K562 (cell line): ENCODE data around the gene TDRD3. TPM values are rescaled to one million over a fixed set of nuclear protein-coding genes. Genes with fewer than 3 reads are reported as not detected.

Experiments used
- BRD4 ChIP-seq: fragments of 200-600 bp; sonication (generic); IDR thresholded peaks from 2 replicates; pipeline ENCODE4 v1.6.1; 2017; ENCODE audit warnings: inconsistent platforms
- ESRRB ChIP-seq: fragments of 250-450 bp; sonication (Bioruptor Pico); IDR thresholded peaks from 2 replicates; pipeline ENCODE4 v1.5.0; 2020; ENCODE audit warnings: mild to moderate bottlenecking, moderate library complexity, borderline replicate concordance
- RAD51 ChIP-seq: fragments of 450-650 bp; IDR thresholded peaks from 2 replicates; pipeline ENCODE4 v1.7.1; 2016; ENCODE audit warnings: low read depth, mild to moderate bottlenecking, borderline replicate concordance
- RBBP5 ChIP-seq: fragments of 200-600 bp; sonication (generic); IDR thresholded peaks from 2 replicates; pipeline ENCODE4 v1.6.1; 2012; ENCODE audit warnings: borderline replicate concordance, mild to moderate bottlenecking, low read length, control low read depth, inconsistent platforms; ENCODE audit not compliant: insufficient read depth, poor library complexity, severe bottlenecking
- RBFOX2 ChIP-seq: fragments of 200-400 bp; formaldehyde crosslinking; IDR thresholded peaks from 2 replicates; pipeline ENCODE4 v1.6.1; 2017; ENCODE audit warnings: low read depth, mild to moderate bottlenecking, low read length, moderate library complexity
- RBM14 ChIP-seq: fragments of 200-400 bp; formaldehyde crosslinking; IDR thresholded peaks from 2 replicates; pipeline ENCODE4 v1.6.1; 2018; ENCODE audit warnings: low read depth, mild to moderate bottlenecking, low read length, moderate library complexity, borderline replicate concordance; ENCODE audit not compliant: insufficient read depth
- SIN3A ChIP-seq, 2 experiments: fragments of 150-350 bp in 1 of 2; IDR thresholded peaks; 2 replicates each; pipeline ENCODE4 v1.6.1; 2011 to 2016; ENCODE audit warnings: borderline replicate concordance in 2 of 2, low read depth in 2 of 2, low read length in 2 of 2, mild to moderate bottlenecking in 2 of 2, moderate library complexity in 2 of 2; ENCODE audit not compliant: control insufficient read depth in 1 of 2
- SMARCA5 ChIP-seq: fragments of 450-650 bp; IDR thresholded peaks from 2 replicates; pipeline ENCODE4 v1.6.1; 2016
- SRF ChIP-seq, 2 experiments: fragments of 250-450, 450-650 bp in 1 of 2; sonication (Bioruptor Pico) in 1 of 2; sonication (generic) in 1 of 2; formaldehyde crosslinking; IDR thresholded peaks; 2 replicates each; pipeline versions ENCODE4 v1.5.0 to v1.5.1; 2020 to 2022; ENCODE audit warnings: mild to moderate bottlenecking in 1 of 2, missing genetic modification reagents in 1 of 2
- TEAD2 ChIP-seq: fragments of 450-650 bp; IDR thresholded peaks from 2 replicates; pipeline ENCODE4 v1.6.1; 2016; ENCODE audit warnings: missing genetic modification characterization, control low read depth, missing compliant biosample characterization
- TSC22D4 ChIP-seq: fragments of 450-650 bp; IDR thresholded peaks from 2 replicates; pipeline ENCODE4 v1.6.1; 2016; ENCODE audit warnings: missing genetic modification characterization, missing biosample characterization, control low read depth
- ZBTB17 ChIP-seq: fragments of 450-650 bp; formaldehyde crosslinking; IDR thresholded peaks from 2 replicates; pipeline ENCODE4 v1.4.0; 2020; ENCODE audit warnings: mild to moderate bottlenecking
- ZBTB7A ChIP-seq: IDR thresholded peaks from 2 replicates; pipeline ENCODE4 v1.6.1; 2011; ENCODE audit warnings: low read depth, mild to moderate bottlenecking, low read length, moderate library complexity, borderline replicate concordance; ENCODE audit not compliant: control insufficient read depth
- ZFX ChIP-seq: sonication (generic); formaldehyde crosslinking; IDR thresholded peaks from 2 replicates; pipeline ENCODE4 v1.8.0; 2022; ENCODE audit warnings: mild to moderate bottlenecking, missing genetic modification reagents, moderate library complexity
- ZNF133 ChIP-seq: fragments of 250-450 bp; sonication (Bioruptor Pico); IDR thresholded peaks from 2 replicates; pipeline ENCODE4 v1.4.0; 2020; ENCODE audit warnings: mild to moderate bottlenecking
- ZNF184 ChIP-seq: sonication (generic); formaldehyde crosslinking; IDR thresholded peaks from 2 replicates; pipeline ENCODE4 v1.5.0; 2020; ENCODE audit warnings: missing genetic modification reagents
- polyA plus RNA-seq, 8 experiments: library from polyadenylated mRNA; depleted of rRNA in 4 of 8; stranded (reverse) in 5 of 8; unstranded in 3 of 8; fragments of >200 nt; fragmentation: Nextera tagmentation in 2 of 8; fragmentation: Illumina TruSeq in 1 of 8; extraction: Ambion mirVana in 2 of 8; extraction: Trizol in 1 of 8; gene quantifications; 2 replicates each; pipeline versions ENCODE4 v1.2.1 to v1.2.3, GENCODE V29; 2011 to 2014; ENCODE audit warnings: inconsistent platforms in 1 of 8, missing spikeins in 1 of 8
- total RNA-seq, 7 experiments: library from RNA; depleted of rRNA in 6 of 7; stranded (reverse); fragments of >200 nt in 6 of 7; fragmentation: Illumina TruSeq in 2 of 7; extraction: Trizol in 2 of 7; gene quantifications; 2 replicates each; pipeline versions ENCODE4 v1.2.1 to v1.2.3, GENCODE V29; 2011 to 2021; ENCODE audit warnings: low replicate concordance in 1 of 7
- TF ChIP-seq, protein P1 (sequence below), 2 experiments: fragments of 150-350 bp in 1 of 2; IDR thresholded peaks; 2 replicates each; pipeline ENCODE4 v1.6.1; 2012 to 2016; ENCODE audit warnings: low read depth in 2 of 2, low read length in 2 of 2, mild to moderate bottlenecking in 1 of 2, moderate library complexity in 1 of 2
- TF ChIP-seq, protein P2 (sequence below): fragments of 150-350 bp; conservative IDR thresholded peaks from 2 replicates; pipeline ENCODE4 v1.6.1; 2014; ENCODE audit warnings: low read length
- TF ChIP-seq, protein P3 (sequence below), 2 experiments: fragments of 450-650 bp in 1 of 2; sonication (generic) in 1 of 2; formaldehyde crosslinking; conservative IDR thresholded peaks; 2 replicates each; pipeline versions ENCODE4 v1.4.0 to v1.8.1; 2020 to 2022; ENCODE audit warnings: mild to moderate bottlenecking in 1 of 2, missing genetic modification reagents in 1 of 2

The TDRD3 gene
- total and polyA plus RNA-seq, 9 of the 15 experiments (the other 6 are each of a cell fraction or from before 2014, with no cell fraction given) = 3.6 to 16.4 (median 9.5) TPM

DNA sequence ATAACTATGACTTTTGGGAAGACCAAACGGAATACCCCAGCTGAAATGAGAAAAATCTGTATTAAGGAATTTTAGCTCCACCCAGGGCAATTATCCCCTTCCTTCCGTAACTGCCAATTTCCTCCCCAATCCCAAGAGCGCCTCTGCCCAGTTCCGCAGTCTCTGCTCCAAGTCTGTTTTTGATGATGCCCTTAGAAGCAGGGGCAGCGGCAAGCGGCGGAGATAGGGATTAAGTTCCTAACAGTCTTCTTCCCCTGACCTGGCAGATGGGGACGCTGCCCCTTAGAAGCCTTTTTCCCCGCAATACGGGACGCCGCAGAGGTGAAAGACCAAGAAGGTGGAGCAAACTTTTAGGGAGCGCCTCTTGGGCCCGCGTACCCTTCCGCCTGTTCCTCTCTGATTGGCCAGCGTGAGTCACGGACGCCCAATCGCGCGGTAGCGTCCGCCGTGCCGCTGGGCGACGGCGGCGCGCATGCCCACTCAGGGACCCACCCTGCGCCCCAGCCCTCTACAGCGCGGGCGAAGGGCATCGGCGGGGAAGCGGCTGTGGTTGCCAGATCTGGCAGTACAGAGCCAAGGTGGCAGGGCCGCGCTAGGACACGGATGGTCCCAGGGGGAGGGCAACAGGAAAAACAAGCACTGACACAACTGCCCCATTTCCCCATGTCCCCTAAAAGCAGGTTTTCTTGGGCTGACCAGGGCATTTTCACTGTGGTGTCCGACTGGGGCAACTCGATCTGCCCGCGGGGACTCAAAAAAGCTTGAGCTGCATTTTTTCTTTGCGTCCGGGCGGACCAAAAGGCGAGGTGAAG is 843 bp upstream of the TDRD3 start (continued):
- TF ChIP-seq, protein P1, sequence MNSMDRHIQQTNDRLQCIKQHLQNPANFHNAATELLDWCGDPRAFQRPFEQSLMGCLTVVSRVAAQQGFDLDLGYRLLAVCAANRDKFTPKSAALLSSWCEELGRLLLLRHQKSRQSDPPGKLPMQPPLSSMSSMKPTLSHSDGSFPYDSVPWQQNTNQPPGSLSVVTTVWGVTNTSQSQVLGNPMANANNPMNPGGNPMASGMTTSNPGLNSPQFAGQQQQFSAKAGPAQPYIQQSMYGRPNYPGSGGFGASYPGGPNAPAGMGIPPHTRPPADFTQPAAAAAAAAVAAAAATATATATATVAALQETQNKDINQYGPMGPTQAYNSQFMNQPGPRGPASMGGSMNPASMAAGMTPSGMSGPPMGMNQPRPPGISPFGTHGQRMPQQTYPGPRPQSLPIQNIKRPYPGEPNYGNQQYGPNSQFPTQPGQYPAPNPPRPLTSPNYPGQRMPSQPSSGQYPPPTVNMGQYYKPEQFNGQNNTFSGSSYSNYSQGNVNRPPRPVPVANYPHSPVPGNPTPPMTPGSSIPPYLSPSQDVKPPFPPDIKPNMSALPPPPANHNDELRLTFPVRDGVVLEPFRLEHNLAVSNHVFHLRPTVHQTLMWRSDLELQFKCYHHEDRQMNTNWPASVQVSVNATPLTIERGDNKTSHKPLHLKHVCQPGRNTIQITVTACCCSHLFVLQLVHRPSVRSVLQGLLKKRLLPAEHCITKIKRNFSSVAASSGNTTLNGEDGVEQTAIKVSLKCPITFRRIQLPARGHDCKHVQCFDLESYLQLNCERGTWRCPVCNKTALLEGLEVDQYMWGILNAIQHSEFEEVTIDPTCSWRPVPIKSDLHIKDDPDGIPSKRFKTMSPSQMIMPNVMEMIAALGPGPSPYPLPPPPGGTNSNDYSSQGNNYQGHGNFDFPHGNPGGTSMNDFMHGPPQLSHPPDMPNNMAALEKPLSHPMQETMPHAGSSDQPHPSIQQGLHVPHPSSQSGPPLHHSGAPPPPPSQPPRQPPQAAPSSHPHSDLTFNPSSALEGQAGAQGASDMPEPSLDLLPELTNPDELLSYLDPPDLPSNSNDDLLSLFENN (IDR thresholded peaks at IDR 0.05; ENCODE audit: low read depth in 2 of 2, low read length in 2 of 2) = no peak
- no peak for TF ChIP-seq ZBTB7A
- TF ChIP-seq, protein P2, sequence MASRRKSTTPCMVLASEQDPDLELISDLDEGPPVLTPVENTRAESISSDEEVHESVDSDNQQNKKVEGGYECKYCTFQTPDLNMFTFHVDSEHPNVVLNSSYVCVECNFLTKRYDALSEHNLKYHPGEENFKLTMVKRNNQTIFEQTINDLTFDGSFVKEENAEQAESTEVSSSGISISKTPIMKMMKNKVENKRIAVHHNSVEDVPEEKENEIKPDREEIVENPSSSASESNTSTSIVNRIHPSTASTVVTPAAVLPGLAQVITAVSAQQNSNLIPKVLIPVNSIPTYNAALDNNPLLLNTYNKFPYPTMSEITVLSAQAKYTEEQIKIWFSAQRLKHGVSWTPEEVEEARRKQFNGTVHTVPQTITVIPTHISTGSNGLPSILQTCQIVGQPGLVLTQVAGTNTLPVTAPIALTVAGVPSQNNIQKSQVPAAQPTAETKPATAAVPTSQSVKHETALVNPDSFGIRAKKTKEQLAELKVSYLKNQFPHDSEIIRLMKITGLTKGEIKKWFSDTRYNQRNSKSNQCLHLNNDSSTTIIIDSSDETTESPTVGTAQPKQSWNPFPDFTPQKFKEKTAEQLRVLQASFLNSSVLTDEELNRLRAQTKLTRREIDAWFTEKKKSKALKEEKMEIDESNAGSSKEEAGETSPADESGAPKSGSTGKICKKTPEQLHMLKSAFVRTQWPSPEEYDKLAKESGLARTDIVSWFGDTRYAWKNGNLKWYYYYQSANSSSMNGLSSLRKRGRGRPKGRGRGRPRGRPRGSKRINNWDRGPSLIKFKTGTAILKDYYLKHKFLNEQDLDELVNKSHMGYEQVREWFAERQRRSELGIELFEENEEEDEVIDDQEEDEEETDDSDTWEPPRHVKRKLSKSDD = no peak
- TF ChIP-seq RAD51 = 0 out of 2 replicates have a peak, but pooled peaks have one; percentile 8
- no peak; the same call in 1 of the 2 replicates for TF ChIP-seq BRD4
- no peak for TF ChIP-seq RBM14
- no peak for TF ChIP-seq SRF (CRISPR knock-in tag; IDR thresholded peaks at IDR 0.05)
- TF ChIP-seq ZNF184 (CRISPR knock-in tag) = no peak
- TF ChIP-seq RBFOX2 = peak; percentile 82
- TF ChIP-seq ZBTB17 = no peak
- TF ChIP-seq ESRRB = no peak
- peak; percentile 44 for TF ChIP-seq RBBP5
- no peak for TF ChIP-seq TEAD2
- TF ChIP-seq ZNF133 (CRISPR knock-in tag) = no peak
- TF ChIP-seq, protein P3, sequence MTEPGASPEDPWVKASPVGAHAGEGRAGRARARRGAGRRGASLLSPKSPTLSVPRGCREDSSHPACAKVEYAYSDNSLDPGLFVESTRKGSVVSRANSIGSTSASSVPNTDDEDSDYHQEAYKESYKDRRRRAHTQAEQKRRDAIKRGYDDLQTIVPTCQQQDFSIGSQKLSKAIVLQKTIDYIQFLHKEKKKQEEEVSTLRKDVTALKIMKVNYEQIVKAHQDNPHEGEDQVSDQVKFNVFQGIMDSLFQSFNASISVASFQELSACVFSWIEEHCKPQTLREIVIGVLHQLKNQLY (CRISPR knock-in tag; conservative IDR thresholded peaks at IDR 0.05) = no peak
- TF ChIP-seq TSC22D4 (tag) = no peak
- TF ChIP-seq SMARCA5 = no peak
- no peak for TF ChIP-seq SIN3A (IDR thresholded peaks at IDR 0.05; ENCODE audit: borderline replicate concordance in 2 of 2, control insufficient read depth in 1 of 2, low read depth in 2 of 2, low read length in 2 of 2)
- peak; percentile 25 for TF ChIP-seq ZFX (CRISPR knock-in tag)
